Glutamatergic neuron (in vitro differentiated cells): Measurements from ENCODE around the gene CCAR1. TPM values are rescaled to one million over a fixed set of nuclear protein-coding genes. Genes with fewer than 3 reads are reported as not detected.
"Not testable (repeated sequence)": the region's sequence is repeated elsewhere in the genome, so short reads cannot be mapped to it uniquely, and the experiment has no call there.

ENCODE experiments used
- DNase-seq: peaks from one replicate; pipeline ENCODE4 v3.0.0; 2022
- H3K27ac Mint-ChIP-seq: one replicate; pipeline ENCODE4 v1.8.0; 2020; ENCODE audit warnings: mild to moderate bottlenecking, mixed read lengths, inconsistent platforms; ENCODE audit not compliant: unreplicated experiment
- H3K27me3 Mint-ChIP-seq: one replicate; pipeline ENCODE4 v1.8.0; 2020; ENCODE audit warnings: mild to moderate bottlenecking, moderate library complexity, mixed read lengths, inconsistent platforms; ENCODE audit not compliant: unreplicated experiment
- H3K36me3 Mint-ChIP-seq: one replicate; pipeline ENCODE4 v1.8.0; 2020; ENCODE audit warnings: mild to moderate bottlenecking, mixed read lengths, inconsistent platforms; ENCODE audit not compliant: unreplicated experiment
- H3K4me1 Mint-ChIP-seq: one replicate; pipeline ENCODE4 v1.8.0; 2020; ENCODE audit warnings: mild to moderate bottlenecking, low read depth, mixed read lengths, inconsistent platforms; ENCODE audit not compliant: unreplicated experiment
- H3K4me3 Mint-ChIP-seq: one replicate; pipeline ENCODE4 v1.8.0; 2020; ENCODE audit warnings: mild to moderate bottlenecking, mixed read lengths, inconsistent platforms; ENCODE audit not compliant: unreplicated experiment
- H3K9me3 Mint-ChIP-seq: one replicate; pipeline ENCODE4 v1.8.0; 2020; ENCODE audit warnings: mild to moderate bottlenecking, moderate library complexity, mixed read lengths, inconsistent platforms; ENCODE audit not compliant: unreplicated experiment
- CTCF ChIP-seq: fragments of 200-600 bp; sonication (generic); IDR thresholded peaks from one replicate; pipeline ENCODE4 v1.5.0; 2021; ENCODE audit not compliant: partially characterized antibody, unreplicated experiment
- total RNA-seq: library from RNA; stranded (reverse); fragmentation: NEBNext Ultra II Directional; extraction: Animal tissue kit (Norgen Biotek cat#: 25700); gene quantifications from one replicate; pipeline ENCODE4 v1.2.1, GENCODE V29; 2021; ENCODE audit not compliant: unreplicated experiment

The CCAR1 gene
- total RNA-seq, 1 donor from 2014 or later, result 85.5 TPM

GRCh38 chr10:68759967-68760366, 38.9 kb downstream of the CCAR1 start:
- Mint-ChIP-seq H3K4me3 (no peak overlapping the region), H3K27me3 (no peaks in the 10 kb centered on the region), H3K36me3 (no peaks in the 10 kb centered on the region), H3K9me3 (peaks cover 2% of the 10 kb centered on the region), H3K27ac (no peak overlapping the region), H3K4me1 (no peaks in the 10 kb centered on the region)
- DNase-seq, result no peak
- TF ChIP-seq CTCF, result no peak

- not testable (repeated sequence) for H3K36me3 Mint-ChIP-seq, H3K4me1 Mint-ChIP-seq, H3K9me3 Mint-ChIP-seq, H3K27me3 Mint-ChIP-seq, DNase-seq, H3K4me3 Mint-ChIP-seq, H3K27ac Mint-ChIP-seq
Observed at GRCh38 chr10:68767407-68767806, 46.4 kb downstream of the CCAR1 start.

GRCh38 chr10:68781613-68782574, 60.9 kb downstream of the CCAR1 start:
- Mint-ChIP-seq H3K4me3 (no peak overlapping the region), H3K9me3 (no peaks in the 10 kb centered on the region), H3K27me3 (no peaks in the 10 kb centered on the region), H3K36me3 (peaks cover 3% of the 10 kb centered on the region), H3K27ac (no peak overlapping the region), H3K4me1 (no peaks in the 10 kb centered on the region)
- no peak for DNase-seq
- no peak for TF ChIP-seq CTCF

- Mint-ChIP-seq H3K27me3 (no peaks in the 10 kb centered on the region), H3K4me1 (no peaks in the 10 kb centered on the region), H3K27ac (no peak overlapping the region), H3K9me3 (no peaks in the 10 kb centered on the region), H3K4me3 (no peak overlapping the region), H3K36me3 (no peaks in the 10 kb centered on the region)
- no peak for TF ChIP-seq CTCF
- DNase-seq, result no peak
Observed at GRCh38 chr10:68784476-68784875, 63.4 kb downstream of the CCAR1 start.

- Mint-ChIP-seq H3K27ac (no peak overlapping the region), H3K36me3 (no peaks in the 10 kb centered on the region), H3K4me3 (no peak overlapping the region), H3K27me3 (no peaks in the 10 kb centered on the region), H3K9me3 (no peaks in the 10 kb centered on the region), H3K4me1 (no peaks in the 10 kb centered on the region)
- DNase-seq, result no peak
- TF ChIP-seq CTCF, result no peak
Observed at GRCh38 chr10:68787813-68788212, 66.8 kb downstream of the CCAR1 start.
